H9 (cell line): ENCODE data around the gene KRTAP9-8. TPM values are rescaled to one million over a fixed set of nuclear protein-coding genes. Genes with fewer than 3 reads are reported as not detected.

Experiments used
- DNase-seq: peaks from one replicate; pipeline ENCODE4 v3.0.0-alpha.2; 2017
- H2AFZ ChIP-seq: one replicate; pipeline ENCODE4 v1.6.1; 2013; ENCODE audit warnings: mild to moderate bottlenecking, low read length, control low read depth, moderate library complexity
- H2AK5ac ChIP-seq: 2 replicates; pipeline ENCODE4 v1.6.1; 2013; ENCODE audit warnings: low read length, control low read depth, mixed read lengths; ENCODE audit not compliant: insufficient read length
- H2BK120ac ChIP-seq: one replicate; pipeline ENCODE4 v1.6.1; 2013; ENCODE audit warnings: low read depth, mild to moderate bottlenecking, low read length, control low read depth, inconsistent platforms; ENCODE audit not compliant: poor library complexity, severe bottlenecking
- H2BK12ac ChIP-seq: 2 replicates; pipeline ENCODE4 v1.6.1; 2013; ENCODE audit warnings: low read length, control low read depth, mixed read lengths, low read depth; ENCODE audit not compliant: insufficient read length
- H2BK15ac ChIP-seq: 2 replicates; pipeline ENCODE4 v1.6.1; 2013; ENCODE audit warnings: low read depth, low read length, control low read depth
- H2BK20ac ChIP-seq: one replicate; pipeline ENCODE4 v1.6.1; 2013; ENCODE audit warnings: low read depth, mild to moderate bottlenecking, low read length, control low read depth, inconsistent platforms; ENCODE audit not compliant: poor library complexity, severe bottlenecking
- H2BK5ac ChIP-seq: 2 replicates; pipeline ENCODE4 v1.6.1; 2013; ENCODE audit warnings: low read length, control low read depth, mixed read lengths; ENCODE audit not compliant: insufficient read length
- H3K14ac ChIP-seq: 2 replicates; pipeline ENCODE4 v1.6.1; 2013; ENCODE audit warnings: low read length, control low read depth; ENCODE audit not compliant: insufficient read depth
- H3K18ac ChIP-seq: 2 replicates; pipeline ENCODE4 v1.6.1; 2013; ENCODE audit warnings: low read depth, mild to moderate bottlenecking, mixed read lengths, low read length, control low read depth; ENCODE audit not compliant: insufficient read length
- H3K23ac ChIP-seq: 2 replicates; pipeline ENCODE4 v1.6.1; 2013; ENCODE audit warnings: low read length, control low read depth, mixed read lengths, low read depth; ENCODE audit not compliant: insufficient read length
- H3K23me2 ChIP-seq: 2 replicates; pipeline ENCODE4 v1.6.1; 2013; ENCODE audit warnings: low read depth, mild to moderate bottlenecking, mixed read lengths, low read length, control low read depth; ENCODE audit not compliant: insufficient read length, poor library complexity, severe bottlenecking
- H3K27ac ChIP-seq: 2 replicates; pipeline ENCODE4 v1.5.1; 2013; ENCODE audit warnings: low read length, control low read depth, mixed read lengths, low read depth; ENCODE audit not compliant: insufficient read length
- H3K27me3 ChIP-seq: 2 replicates; pipeline ENCODE4 v1.6.1; 2013; ENCODE audit warnings: low read length, control low read depth, inconsistent platforms; ENCODE audit not compliant: insufficient read depth
- H3K4ac ChIP-seq: 2 replicates; pipeline ENCODE4 v1.6.1; 2013; ENCODE audit warnings: low read depth, mild to moderate bottlenecking, control low read depth, inconsistent platforms, low read length, moderate library complexity
- H3K4me1 ChIP-seq: 2 replicates; pipeline ENCODE4 v1.6.1; 2013; ENCODE audit warnings: low read length, control low read depth, inconsistent platforms; ENCODE audit not compliant: insufficient read depth
- H3K4me2 ChIP-seq: 2 replicates; pipeline ENCODE4 v1.6.1; 2013; ENCODE audit warnings: low read length, control low read depth, mixed read lengths; ENCODE audit not compliant: insufficient read length, insufficient read depth
- H3K56ac ChIP-seq: 2 replicates; pipeline ENCODE4 v1.6.1; 2013; ENCODE audit warnings: low read depth, mild to moderate bottlenecking, mixed read lengths, low read length, control low read depth; ENCODE audit not compliant: insufficient read length
- H3K79me1 ChIP-seq: 2 replicates; pipeline ENCODE4 v1.6.1; 2013; ENCODE audit warnings: low read depth, mild to moderate bottlenecking, moderate library complexity, low read length, control low read depth, inconsistent platforms; ENCODE audit not compliant: insufficient read depth, poor library complexity, severe bottlenecking
- H3K79me2 ChIP-seq: 2 replicates; pipeline ENCODE4 v1.6.1; 2013; ENCODE audit warnings: low read length, control low read depth, inconsistent platforms; ENCODE audit not compliant: insufficient read depth
- H3K9ac ChIP-seq: 2 replicates; pipeline ENCODE4 v1.6.1; 2013; ENCODE audit warnings: low read length, control low read depth, mixed read lengths; ENCODE audit not compliant: insufficient read length; ENCODE audit errors: extremely low read depth
- H3K9me3 ChIP-seq: one replicate; pipeline ENCODE4 v1.6.1; 2013; ENCODE audit warnings: low read depth, low read length, inconsistent platforms; ENCODE audit not compliant: control insufficient read depth
- H3T11ph ChIP-seq: one replicate; pipeline ENCODE4 v1.6.1; 2013; ENCODE audit warnings: mild to moderate bottlenecking, low read length, control low read depth, inconsistent platforms
- H4K20me1 ChIP-seq: one replicate; pipeline ENCODE4 v1.6.1; 2013; ENCODE audit not compliant: control insufficient read depth, insufficient read length, insufficient read depth
- H4K5ac ChIP-seq: 2 replicates; pipeline ENCODE4 v1.6.1; 2013; ENCODE audit warnings: low read depth, mild to moderate bottlenecking, mixed read lengths, low read length, control low read depth; ENCODE audit not compliant: insufficient read length
- H4K8ac ChIP-seq: replicated peaks from 2 replicates; pipeline ENCODE4 v1.6.1; 2013; ENCODE audit warnings: low read length, control low read depth, mixed read lengths, low read depth; ENCODE audit not compliant: insufficient read length
- H4K91ac ChIP-seq: 2 replicates; pipeline ENCODE4 v1.6.1; 2013; ENCODE audit warnings: low read depth, mild to moderate bottlenecking, moderate library complexity, mixed read lengths, low read length, control low read depth; ENCODE audit not compliant: insufficient read length
- H3K27ac Mint-ChIP-seq, 3 experiments: 2 replicates in 2 of 3; 3 replicates in 1 of 3; pipeline ENCODE4 v1.8.0; 2020 to 2021; ENCODE audit warnings: mixed read lengths in 3 of 3, mild to moderate bottlenecking in 1 of 3, moderate library complexity in 1 of 3
- H3K27me3 Mint-ChIP-seq: 2 replicates; pipeline ENCODE4 v1.8.0; 2021; ENCODE audit warnings: low read depth, mild to moderate bottlenecking, moderate library complexity, mixed read lengths
- H3K36me3 Mint-ChIP-seq, 3 experiments: 2 replicates in 2 of 3; 3 replicates in 1 of 3; pipeline ENCODE4 v1.8.0; 2020 to 2021; ENCODE audit warnings: low read depth in 3 of 3, mixed read lengths in 3 of 3; ENCODE audit not compliant: insufficient read depth in 1 of 3
- H3K4me1 Mint-ChIP-seq, 2 experiments: 2 replicates each; pipeline ENCODE4 v1.8.0; 2020; ENCODE audit warnings: mixed read lengths in 2 of 2
- H3K4me3 Mint-ChIP-seq, 2 experiments: 2 replicates in 1 of 2; 3 replicates in 1 of 2; pipeline ENCODE4 v1.8.0; 2020 to 2021; ENCODE audit warnings: mild to moderate bottlenecking in 2 of 2, mixed read lengths in 2 of 2, moderate library complexity in 1 of 2
- H3K9me3 Mint-ChIP-seq, 2 experiments: 2 replicates in 1 of 2; 3 replicates in 1 of 2; pipeline ENCODE4 v1.8.0; 2020; ENCODE audit warnings: mild to moderate bottlenecking in 2 of 2, mixed read lengths in 2 of 2, moderate library complexity in 1 of 2
- CTCF ChIP-seq: fragments of 200-600 bp; sonication (generic); conservative IDR thresholded peaks from 3 replicates; pipeline ENCODE4 v1.8.0; 2021; ENCODE audit warnings: antibody characterized with exemption, mild to moderate bottlenecking
- WGBS: extraction: QIAGEN DNeasy Blood & Tissue Kit; methylation state at CpG from one replicate; pipeline ENCODE4 v1.1.7; 2013; ENCODE audit warnings: missing lambda C conversion rate, low lambda C conversion rate, mixed read lengths; ENCODE audit not compliant: insufficient read length; ENCODE audit errors: extremely low coverage; 5-methylcytosine and 5-hydroxymethylcytosine counted together
- total RNA-seq: library from RNA; stranded (reverse); gene quantifications from 2 replicates; pipeline ENCODE4 v1.2.1, GENCODE V29; 2021

Gene KRTAP9-8
- total RNA-seq, 1 experiment from 2014 or later: not detected

GRCh38 chr17:41284043-41284442 is 46.2 kb downstream of the KRTAP9-8 start:
- H4K5ac ChIP-seq: no peak overlapping the region
- H4K8ac ChIP-seq: no peak overlapping the region
- TF ChIP-seq CTCF: no peak
- H3K56ac ChIP-seq: no peak overlapping the region
- no peak overlapping the region for H3K4me2 ChIP-seq
- no peak overlapping the region for H2BK5ac ChIP-seq
- WGBS: no CpG with 5 or more reads among the region's 3 CpGs
- no peak overlapping the region for H2AK5ac ChIP-seq
- H3K18ac ChIP-seq: no peak overlapping the region
- H3K9me3 ChIP-seq: no peaks in the 10 kb centered on the region
- H3K79me2 ChIP-seq: no peaks in the 10 kb centered on the region
- H3K23me2 ChIP-seq: no peaks in the 10 kb centered on the region
- H3K4me1 ChIP-seq: peaks cover 8% of the 10 kb centered on the region; the same call in 1 of the 2 replicates
- Mint-ChIP-seq H3K4me1 (peaks cover 8 to 15% of the 10 kb centered on the region in 2 experiments), H3K9me3 (no peaks in the 10 kb centered on the region), H3K36me3 (no peaks in the 10 kb centered on the region), H3K27ac (no peak overlapping the region), H3K27me3 (peaks cover 2% of the 10 kb centered on the region; the same call in 1 of the 2 replicates), H3K4me3 (no peak overlapping the region)
- DNase-seq: no peak
- no peak overlapping the region for H2BK15ac ChIP-seq
- H3K9ac ChIP-seq: no peak overlapping the region
- no peak overlapping the region for H3K14ac ChIP-seq
- H2BK120ac ChIP-seq: no peak overlapping the region
- H3K23ac ChIP-seq: no peak overlapping the region
- H2BK12ac ChIP-seq: no peak overlapping the region
- no peak overlapping the region for H4K91ac ChIP-seq
- H3K27ac ChIP-seq: no peak overlapping the region
- no peak overlapping the region for H3K4ac ChIP-seq
- no peak overlapping the region for H2AFZ ChIP-seq
- H3T11ph ChIP-seq: no peak overlapping the region
- no peaks in the 10 kb centered on the region for H3K27me3 ChIP-seq
- no peaks in the 10 kb centered on the region for H3K79me1 ChIP-seq
- no peak overlapping the region for H2BK20ac ChIP-seq
- H4K20me1 ChIP-seq: no peaks in the 10 kb centered on the region
